Astrocyte of the spinal cord (primary cell): ENCODE data around the gene DDX54.

Source experiments
- DNase-seq: peaks from one replicate; pipeline ENCODE4 v3.0.0; 2011; ENCODE audit warnings: low read depth, low spot score
- H3K4me3 ChIP-seq: 2 replicates; pipeline ENCODE4 v1.5.1; 2011; ENCODE audit warnings: low read depth, mild to moderate bottlenecking, low read length, moderate library complexity
- CTCF ChIP-seq: IDR thresholded peaks from 2 replicates; pipeline ENCODE4 v1.5.1; 2012; ENCODE audit warnings: low read depth, mild to moderate bottlenecking, low read length, inconsistent platforms
- in situ Hi-C: cut with HindIII; loops from 2 replicates; pipeline ENCODE4 v1.10.0; 2017; ENCODE audit warnings: low sequenced_read_pairs

DDX54 gene

GRCh38 chr12:113203852-113204760, 18.8 kb upstream of the DDX54 start:
- no peak for DNase-seq
- in situ Hi-C loops: no loop called here
- H3K4me3 ChIP-seq: no peak overlapping the region
- no peak for TF ChIP-seq CTCF

GRCh38 chr12:113202300-113203075, 17.2 kb upstream of the DDX54 start:
- in situ Hi-C loops: no loop called here
- DNase-seq: no peak
- no peak for TF ChIP-seq CTCF
- H3K4me3 ChIP-seq: no peak overlapping the region

- no peak for TF ChIP-seq CTCF
- no peak overlapping the region for H3K4me3 ChIP-seq
- DNase-seq: no peak
- in situ Hi-C loops: no loop called here
Measured at GRCh38 chr12:113201187-113202177, 16.2 kb upstream of the DDX54 start.

- in situ Hi-C loops: no loop called here
- H3K4me3 ChIP-seq: no peak overlapping the region
- DNase-seq: no peak
- TF ChIP-seq CTCF: no peak
Measured at GRCh38 chr12:113200021-113200797, 14.9 kb upstream of the DDX54 start.

- in situ Hi-C loops: no loop called here
- peak; percentile 23 for DNase-seq
- no peak overlapping the region for H3K4me3 ChIP-seq
- TF ChIP-seq CTCF: no peak
Measured at GRCh38 chr12:113198296-113198695, 13.0 kb upstream of the DDX54 start.
